Loucy (cell line): ENCODE results near the gene WFDC5.
A peak's percentile ranks its signal among the peaks of the same experiment; 100 is the strongest.

Experiments used
- H2AFZ ChIP-seq: fragments of 200-600 bp; sonication (generic); 2 replicates; pipeline ENCODE4 v1.6.0; 2016; ENCODE audit warnings: antibody characterized with exemption, mild to moderate bottlenecking, low read length, moderate library complexity
- H3F3A ChIP-seq: fragments of 200-600 bp; 2 replicates; pipeline ENCODE4 v1.6.0; 2016; ENCODE audit warnings: antibody characterized with exemption, low read depth, mild to moderate bottlenecking
- H3K27me3 ChIP-seq: fragments of 200-600 bp; sonication (generic); 2 replicates; pipeline ENCODE4 v1.6.1; 2014; ENCODE audit warnings: low read length, mild to moderate bottlenecking; ENCODE audit not compliant: insufficient read depth, poor library complexity, severe bottlenecking
- H3K36me3 ChIP-seq: fragments of 200-600 bp; sonication (generic); 2 replicates; pipeline ENCODE4 v1.6.1; 2016; ENCODE audit warnings: low read length; ENCODE audit not compliant: insufficient read depth
- H3K4me1 ChIP-seq: fragments of 200-600 bp; sonication (generic); 2 replicates; pipeline ENCODE4 v1.5.1; 2014; ENCODE audit warnings: low read length, mild to moderate bottlenecking; ENCODE audit not compliant: insufficient read depth, poor library complexity, severe bottlenecking
- H3K4me2 ChIP-seq: fragments of 200-600 bp; sonication (generic); 2 replicates; pipeline ENCODE4 v1.6.0; 2014; ENCODE audit warnings: antibody characterized with exemption, low read length, low read depth, mild to moderate bottlenecking; ENCODE audit not compliant: poor library complexity, severe bottlenecking
- H3K4me3 ChIP-seq: fragments of 200-600 bp; sonication (generic); 2 replicates; pipeline ENCODE4 v1.5.1; 2014; ENCODE audit warnings: low read length, mild to moderate bottlenecking, mixed read lengths; ENCODE audit not compliant: poor library complexity, severe bottlenecking
- H3K79me2 ChIP-seq: fragments of 200-600 bp; sonication (generic); 2 replicates; pipeline ENCODE4 v1.6.1; 2014; ENCODE audit warnings: low read length; ENCODE audit not compliant: insufficient read depth
- H3K9ac ChIP-seq: fragments of 200-600 bp; sonication (generic); 2 replicates; pipeline ENCODE4 v1.6.0; 2014; ENCODE audit warnings: mild to moderate bottlenecking, low read depth, low read length, moderate library complexity; ENCODE audit not compliant: poor library complexity, severe bottlenecking
- H3K9me2 ChIP-seq: fragments of 200-600 bp; sonication (generic); replicated peaks from 2 replicates; pipeline ENCODE4 v1.6.1; 2016; ENCODE audit warnings: low read depth, low read length, mixed read lengths
- H3K9me3 ChIP-seq: fragments of 200-600 bp; sonication (generic); 2 replicates; pipeline ENCODE4 v1.6.1; 2014; ENCODE audit warnings: mild to moderate bottlenecking, antibody characterized with exemption, low read length, low read depth; ENCODE audit not compliant: insufficient read depth
- H4K20me1 ChIP-seq: fragments of 200-600 bp; sonication (generic); 2 replicates; pipeline ENCODE4 v1.6.0; 2014; ENCODE audit warnings: antibody characterized with exemption, low read length, mild to moderate bottlenecking; ENCODE audit not compliant: insufficient read depth, poor library complexity, severe bottlenecking
- EZH2phosphoT487 ChIP-seq: fragments of 200-600 bp; IDR thresholded peaks from 2 replicates; pipeline ENCODE4 v1.6.1; 2018; ENCODE audit warnings: antibody characterized with exemption, mild to moderate bottlenecking, moderate library complexity, borderline replicate concordance
- TF ChIP-seq, protein P1 (sequence below): fragments of 200-600 bp; sonication (generic); conservative IDR thresholded peaks from 2 replicates; pipeline ENCODE4 v1.5.1; 2014; ENCODE audit warnings: mild to moderate bottlenecking, antibody characterized with exemption, low read length

The WFDC5 gene, protein sequence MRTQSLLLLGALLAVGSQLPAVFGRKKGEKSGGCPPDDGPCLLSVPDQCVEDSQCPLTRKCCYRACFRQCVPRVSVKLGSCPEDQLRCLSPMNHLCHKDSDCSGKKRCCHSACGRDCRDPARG

DNA sequence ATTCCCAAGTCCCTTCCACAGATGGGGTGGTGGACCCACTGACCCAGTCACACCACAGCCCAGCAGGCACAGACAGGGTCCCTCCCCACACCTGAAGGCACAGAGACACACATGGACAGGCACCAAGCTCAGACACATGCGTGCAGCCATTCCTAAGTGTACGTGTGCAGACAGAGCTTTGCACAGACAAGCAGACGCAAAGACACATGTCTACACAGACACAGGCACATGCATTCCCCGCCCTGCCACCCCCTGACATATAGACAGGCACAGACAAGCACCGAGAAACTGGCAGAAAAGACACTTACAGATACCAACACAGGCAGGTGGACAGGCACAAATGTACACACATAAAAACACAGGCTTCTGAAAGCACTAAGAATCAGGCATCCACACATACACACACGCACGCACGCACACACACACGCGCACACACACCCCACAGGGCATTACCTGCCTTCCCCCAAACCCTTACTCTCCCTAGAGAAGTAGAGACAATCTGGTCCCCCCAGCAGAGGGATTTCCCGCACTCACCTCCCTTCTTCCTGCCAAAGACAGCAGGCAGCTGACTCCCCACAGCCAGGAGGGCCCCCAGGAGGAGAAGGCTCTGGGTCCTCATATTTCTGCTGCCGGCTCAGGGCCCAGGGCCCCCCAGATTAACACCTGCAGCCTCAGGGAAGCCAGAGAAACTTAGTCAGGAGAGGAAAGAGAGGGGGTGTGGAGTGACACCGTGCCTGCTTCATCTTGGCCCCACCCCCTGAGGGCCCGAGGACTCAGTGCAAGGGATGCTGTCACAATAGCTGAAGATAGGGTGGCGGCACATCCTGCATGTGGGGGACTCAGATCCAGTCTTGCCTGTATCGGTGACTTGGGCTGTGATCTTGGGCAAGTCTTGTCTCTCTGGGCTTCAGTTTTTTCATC is at the start of gene WFDC5:
Gene WFDC5, minus strand, starts transcription at position 710 of the 921 bp plus-strand sequence. Its CDS starts 91 bp downstream, at position 619.
- H3K4me3 ChIP-seq = no peak within 1 kb of the TSS
- TF ChIP-seq, protein P1, sequence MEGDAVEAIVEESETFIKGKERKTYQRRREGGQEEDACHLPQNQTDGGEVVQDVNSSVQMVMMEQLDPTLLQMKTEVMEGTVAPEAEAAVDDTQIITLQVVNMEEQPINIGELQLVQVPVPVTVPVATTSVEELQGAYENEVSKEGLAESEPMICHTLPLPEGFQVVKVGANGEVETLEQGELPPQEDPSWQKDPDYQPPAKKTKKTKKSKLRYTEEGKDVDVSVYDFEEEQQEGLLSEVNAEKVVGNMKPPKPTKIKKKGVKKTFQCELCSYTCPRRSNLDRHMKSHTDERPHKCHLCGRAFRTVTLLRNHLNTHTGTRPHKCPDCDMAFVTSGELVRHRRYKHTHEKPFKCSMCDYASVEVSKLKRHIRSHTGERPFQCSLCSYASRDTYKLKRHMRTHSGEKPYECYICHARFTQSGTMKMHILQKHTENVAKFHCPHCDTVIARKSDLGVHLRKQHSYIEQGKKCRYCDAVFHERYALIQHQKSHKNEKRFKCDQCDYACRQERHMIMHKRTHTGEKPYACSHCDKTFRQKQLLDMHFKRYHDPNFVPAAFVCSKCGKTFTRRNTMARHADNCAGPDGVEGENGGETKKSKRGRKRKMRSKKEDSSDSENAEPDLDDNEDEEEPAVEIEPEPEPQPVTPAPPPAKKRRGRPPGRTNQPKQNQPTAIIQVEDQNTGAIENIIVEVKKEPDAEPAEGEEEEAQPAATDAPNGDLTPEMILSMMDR = no peak
- no peak for TF ChIP-seq EZH2phosphoT487
- peak within 1 kb of the TSS; percentile 72; the same call in 1 of the 2 replicates for H2AFZ ChIP-seq

DNA sequence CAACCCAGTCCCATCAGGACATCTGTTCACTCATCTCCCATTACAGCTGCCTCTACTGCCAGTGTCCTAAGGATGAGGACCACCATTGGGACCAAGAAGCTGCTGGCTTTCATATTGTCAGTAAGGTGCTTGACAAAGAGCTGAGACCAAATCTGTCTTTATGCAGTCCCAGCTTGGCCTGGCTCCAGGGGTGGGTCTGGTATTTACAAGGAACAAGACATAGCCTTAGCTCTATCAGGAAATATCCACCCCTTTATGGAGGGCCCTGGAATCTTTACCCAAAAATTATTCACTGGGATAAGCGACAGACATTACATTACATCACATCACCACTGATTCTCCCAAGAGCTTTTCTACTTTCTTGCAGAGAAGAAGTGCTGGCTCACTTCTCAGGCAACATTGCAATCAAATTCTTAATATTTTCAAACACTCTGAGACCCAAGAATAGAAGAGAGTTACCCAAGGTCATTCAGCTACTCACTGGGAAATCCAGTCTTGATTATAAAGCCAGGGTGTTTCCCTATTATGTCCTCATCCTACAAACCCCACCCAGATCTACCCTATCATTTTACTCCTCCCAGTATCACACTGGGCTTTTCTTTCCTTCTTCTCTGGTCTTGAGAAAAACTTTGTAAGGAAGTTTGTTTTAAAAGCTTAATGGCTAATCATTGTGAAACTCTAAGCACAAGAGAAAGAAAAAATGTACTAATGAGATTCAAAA is 48.3 kb upstream of the WFDC5 start:
- Histone ChIP-seq H3K9me3 (peaks cover 11% of the 10 kb centered on the region; the same call in 1 of the 2 replicates), H3K36me3 (no peaks in the 10 kb centered on the region), H3K9ac (no peak overlapping the region), H3K9me2 (0 out of 2 replicates have a peak, but pooled peaks cover 4% of the 10 kb centered on the region), H3K4me2 (no peak overlapping the region), H3K27me3 (no peaks in the 10 kb centered on the region), H2AFZ (no peak overlapping the region), H3K4me3 (no peak overlapping the region), H3K79me2 (no peaks in the 10 kb centered on the region), H3K4me1 (no peaks in the 10 kb centered on the region), H3F3A (no peaks in the 10 kb centered on the region), H4K20me1 (no peaks in the 10 kb centered on the region)
- TF ChIP-seq, protein P1 = no peak
- TF ChIP-seq EZH2phosphoT487 = no peak

More for the DNA sequence above, at the start of gene WFDC5:
- no peaks in the 10 kb centered on the region for H3F3A ChIP-seq
- no peaks in the 10 kb centered on the region for H3K36me3 ChIP-seq
- H3K9ac ChIP-seq = no peak within 1 kb of the TSS
- peak within 1 kb of the TSS; percentile 35 for H3K4me2 ChIP-seq
- H3K79me2 ChIP-seq = no peaks in the 10 kb centered on the region
- no peaks in the 10 kb centered on the region for H3K9me3 ChIP-seq
- no peaks in the 10 kb centered on the region for H3K9me2 ChIP-seq
- H3K4me1 ChIP-seq = no peaks in the 10 kb centered on the region
- H3K27me3 ChIP-seq = no peaks in the 10 kb centered on the region
- H4K20me1 ChIP-seq = no peaks in the 10 kb centered on the region

DNA sequence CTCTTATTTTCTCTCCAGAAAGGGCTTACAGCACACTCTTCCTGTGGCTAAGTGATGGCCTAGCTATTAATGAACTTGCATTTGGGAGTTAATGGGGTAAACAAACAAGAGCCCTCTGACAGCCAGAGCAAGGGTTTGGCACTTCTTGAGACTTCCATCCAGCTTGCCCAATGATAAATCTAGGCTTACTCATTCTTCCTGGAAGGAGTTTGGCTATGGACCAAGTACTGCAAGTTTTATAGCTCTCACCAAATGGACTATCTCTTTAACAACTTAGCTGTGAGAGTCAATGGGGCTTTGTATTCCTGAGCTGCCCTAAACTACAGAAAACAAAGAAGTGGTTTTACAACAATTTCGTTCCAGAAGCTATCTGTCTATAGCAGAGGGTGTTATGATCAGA is 43.0 kb upstream of the WFDC5 start:
- Histone ChIP-seq H3K27me3 (no peaks in the 10 kb centered on the region), H3K4me1 (no peaks in the 10 kb centered on the region), H3K9me3 (peaks cover 6% of the 10 kb centered on the region; the same call in 1 of the 2 replicates), H3F3A (no peaks in the 10 kb centered on the region), H3K4me3 (no peak overlapping the region), H3K79me2 (no peaks in the 10 kb centered on the region), H4K20me1 (no peaks in the 10 kb centered on the region), H3K9ac (no peak overlapping the region), H3K4me2 (no peak overlapping the region), H2AFZ (no peak overlapping the region), H3K36me3 (no peaks in the 10 kb centered on the region), H3K9me2 (no peaks in the 10 kb centered on the region)
- TF ChIP-seq, protein P1 = no peak
